Fibroblast of skin of right biceps (primary cell): Measurements from ENCODE around the gene MCOLN1.

Source experiments
- DNase-seq: peaks from one replicate; pipeline ENCODE4 v3.0.0-alpha.2; 2013

MCOLN1 gene

GRCh38 chr19:7578127-7578526 lies 55.7 kb downstream of the MCOLN1 start:
- no peak for DNase-seq

DNA sequence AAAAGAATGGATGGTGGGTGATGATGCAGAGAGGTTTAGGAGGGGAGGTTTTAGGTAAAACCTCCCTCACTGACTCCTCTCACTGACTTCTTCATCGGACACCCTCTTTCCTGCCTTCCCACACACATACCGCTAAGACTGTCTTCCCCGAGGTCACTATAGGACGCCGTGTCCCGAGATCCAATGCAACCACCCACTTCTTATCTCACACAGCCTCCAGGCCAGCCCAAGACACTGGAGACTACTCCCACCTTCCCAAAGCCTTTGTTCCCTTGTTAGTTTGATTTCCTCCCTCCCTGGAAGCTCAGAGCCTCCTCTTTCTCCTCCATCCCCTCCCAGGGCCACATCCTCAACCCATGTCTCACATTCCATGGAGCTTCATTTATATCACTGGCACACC lies 56.8 kb downstream of the MCOLN1 start:
- no peak for DNase-seq

DNA sequence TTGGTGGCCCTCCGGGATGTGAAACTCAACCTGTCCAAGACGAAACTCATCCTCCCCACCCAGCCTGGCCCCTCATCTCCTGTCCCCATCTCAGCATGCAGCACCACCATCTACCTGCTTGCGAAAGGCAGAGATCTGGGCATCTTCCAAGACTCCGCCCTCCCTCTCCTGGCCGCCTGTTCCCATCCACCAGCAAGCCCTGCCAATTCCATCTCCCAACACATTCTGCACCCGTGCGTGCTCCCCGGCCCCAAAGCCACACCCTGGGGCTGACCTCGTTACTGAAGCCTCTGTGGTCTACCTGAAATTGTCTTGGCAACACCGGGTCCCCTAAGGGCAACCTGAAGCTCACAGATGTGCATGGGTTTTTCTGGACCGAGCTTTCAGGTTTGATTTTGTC lies 60.0 kb downstream of the MCOLN1 start:
- no peak for DNase-seq
